Kidney (tissue), 14 donors: ENCODE data around the gene TSSK3. TPM values are rescaled to one million over a fixed set of nuclear protein-coding genes. Genes with fewer than 3 reads are reported as not detected.
A peak's percentile ranks its signal among the peaks of the same experiment; 100 is the strongest.

Experiments used
- DNase-seq, 5 donors: peaks; one replicate each; pipeline ENCODE4 v3.0.0-alpha.2; 2013 to 2020
- FAIRE-seq: peaks from 2 replicates; lab custom pipeline; 2012; peaks lifted over from hg19 to GRCh38; lab: Jason Lieb, UNC
- H3K27ac ChIP-seq, 2 donors: one replicate each; pipeline ENCODE4 v1.7.0; 2013; ENCODE audit warnings: low read depth in 2 of 2, low read length in 2 of 2, inconsistent platforms in 1 of 2
- H3K27me3 ChIP-seq: one replicate; pipeline ENCODE4 v1.7.1; 2013; ENCODE audit warnings: low read length, inconsistent platforms; ENCODE audit not compliant: control insufficient read depth, insufficient read depth
- H3K36me3 ChIP-seq, 3 donors: one replicate each; pipeline versions ENCODE4 v1.7.0 to v1.7.1; 2013; ENCODE audit warnings: low read length in 3 of 3, control low read depth in 1 of 3, inconsistent platforms in 1 of 3; ENCODE audit not compliant: insufficient read depth in 3 of 3, control insufficient read depth in 2 of 3
- H3K4me1 ChIP-seq, 3 donors: one replicate each; pipeline versions ENCODE4 v1.7.0 to v1.7.1; 2013; ENCODE audit warnings: low read length in 3 of 3, inconsistent platforms in 1 of 3, low read depth in 1 of 3; ENCODE audit not compliant: control insufficient read depth in 2 of 3, insufficient read depth in 2 of 3
- H3K4me3 ChIP-seq, 3 donors: one replicate each; pipeline versions ENCODE4 v1.7.0 to v1.8.1; 2013; ENCODE audit warnings: low read length in 3 of 3, control low read depth in 1 of 3, inconsistent platforms in 1 of 3
- H3K9ac ChIP-seq, 3 donors: one replicate each; pipeline versions ENCODE4 v1.7.0 to v1.7.1; 2013; ENCODE audit warnings: low read length in 3 of 3, control low read depth in 1 of 3, inconsistent platforms in 1 of 3
- H3K9me3 ChIP-seq, 3 donors: one replicate each; pipeline versions ENCODE4 v1.7.0 to v1.7.1; 2013; ENCODE audit warnings: low read length in 3 of 3, control low read depth in 1 of 3, inconsistent platforms in 1 of 3; ENCODE audit not compliant: control insufficient read depth in 2 of 3, insufficient read depth in 1 of 3
- intact Hi-C: fragments of 100-400 bp; cut with DNase I; formaldehyde crosslinking; loops from one replicate; pipeline ENCODE4 v1.11.1; 2022
- polyA plus RNA-seq: library from polyadenylated mRNA; stranded (reverse); fragments of 350-450 nt; fragmentation: Illumina TruSeq; extraction: RNeasy Lipid Tissue Mini Kit (QIAGEN cat#74804); gene quantifications from one replicate; pipeline ENCODE4 v1.2.3, GENCODE V29; 2014; ENCODE audit warnings: low read depth, low replicate concordance; ENCODE audit not compliant: insufficient read depth
- total RNA-seq: library from RNA; stranded (reverse); fragmentation: NEBNext Ultra II Directional; extraction: Animal tissue kit (Norgen Biotek cat#: 25700); gene quantifications from one replicate; pipeline ENCODE4 v1.2.1, GENCODE V29; 2021
- TF ChIP-seq, protein P1 (sequence below): IDR thresholded peaks from 3 replicates; pipeline ENCODE4 v1.5.1; 2012; ENCODE audit warnings: mild to moderate bottlenecking, moderate library complexity, borderline replicate concordance; ENCODE audit not compliant: insufficient read depth; ENCODE audit errors: extremely low read depth
- donor health status: control.
- donor health status: control.
- donor health status: control.
- donor health status: control.
- donor health status: control.
- donor health status: DM: yes; HTN: yes; CAD: no.
- donor health status: Normal renal cell carcinoma (clear cell type).

The TSSK3 gene
- total and polyA plus RNA-seq, 2 donors from 2014 or later = 4.3 TPM; not detected in 1

DNA sequence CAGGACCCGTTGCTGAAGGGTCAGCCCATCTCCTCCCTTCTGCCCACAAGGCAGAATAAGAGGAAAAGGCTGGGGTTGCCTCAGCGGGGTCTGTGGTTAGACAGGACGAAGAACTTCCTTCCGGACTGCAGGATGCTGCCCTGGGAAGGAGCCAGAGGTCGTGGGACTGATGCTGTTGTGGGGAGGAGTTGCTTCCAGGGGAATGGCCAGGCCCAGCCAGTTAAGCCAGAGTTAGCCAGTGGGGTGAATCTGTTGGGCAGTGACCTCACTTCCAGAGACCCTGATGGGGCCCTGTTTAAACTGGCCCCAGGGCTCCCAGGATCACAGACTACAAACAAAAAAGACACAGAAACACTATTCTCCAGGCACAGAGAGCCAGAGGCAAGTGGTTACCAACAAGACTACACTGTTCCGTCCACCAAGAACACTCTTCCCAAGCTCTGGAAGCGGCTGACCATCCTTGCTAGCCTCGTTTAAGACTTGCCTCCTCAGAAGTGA is 13.1 kb upstream of the TSSK3 start:
- TF ChIP-seq, protein P1, sequence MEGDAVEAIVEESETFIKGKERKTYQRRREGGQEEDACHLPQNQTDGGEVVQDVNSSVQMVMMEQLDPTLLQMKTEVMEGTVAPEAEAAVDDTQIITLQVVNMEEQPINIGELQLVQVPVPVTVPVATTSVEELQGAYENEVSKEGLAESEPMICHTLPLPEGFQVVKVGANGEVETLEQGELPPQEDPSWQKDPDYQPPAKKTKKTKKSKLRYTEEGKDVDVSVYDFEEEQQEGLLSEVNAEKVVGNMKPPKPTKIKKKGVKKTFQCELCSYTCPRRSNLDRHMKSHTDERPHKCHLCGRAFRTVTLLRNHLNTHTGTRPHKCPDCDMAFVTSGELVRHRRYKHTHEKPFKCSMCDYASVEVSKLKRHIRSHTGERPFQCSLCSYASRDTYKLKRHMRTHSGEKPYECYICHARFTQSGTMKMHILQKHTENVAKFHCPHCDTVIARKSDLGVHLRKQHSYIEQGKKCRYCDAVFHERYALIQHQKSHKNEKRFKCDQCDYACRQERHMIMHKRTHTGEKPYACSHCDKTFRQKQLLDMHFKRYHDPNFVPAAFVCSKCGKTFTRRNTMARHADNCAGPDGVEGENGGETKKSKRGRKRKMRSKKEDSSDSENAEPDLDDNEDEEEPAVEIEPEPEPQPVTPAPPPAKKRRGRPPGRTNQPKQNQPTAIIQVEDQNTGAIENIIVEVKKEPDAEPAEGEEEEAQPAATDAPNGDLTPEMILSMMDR = no peak
- H3K27me3 ChIP-seq = no peaks in the 10 kb centered on the region
- H3K4me1 ChIP-seq = peaks cover 8 to 34% (median 11%) of the 10 kb centered on the region in 3 donors
- FAIRE-seq (no peak), DNase-seq (peak in 1 of 5 donors; percentile 84)
- no peaks in the 10 kb centered on the region for H3K36me3 ChIP-seq
- H3K9me3 ChIP-seq = no peaks in the 10 kb centered on the region
- no peak overlapping the region for H3K9ac ChIP-seq
- H3K4me3 ChIP-seq = no peak overlapping the region
- intact Hi-C loops = no loop called here
- no peak overlapping the region for H3K27ac ChIP-seq

DNA sequence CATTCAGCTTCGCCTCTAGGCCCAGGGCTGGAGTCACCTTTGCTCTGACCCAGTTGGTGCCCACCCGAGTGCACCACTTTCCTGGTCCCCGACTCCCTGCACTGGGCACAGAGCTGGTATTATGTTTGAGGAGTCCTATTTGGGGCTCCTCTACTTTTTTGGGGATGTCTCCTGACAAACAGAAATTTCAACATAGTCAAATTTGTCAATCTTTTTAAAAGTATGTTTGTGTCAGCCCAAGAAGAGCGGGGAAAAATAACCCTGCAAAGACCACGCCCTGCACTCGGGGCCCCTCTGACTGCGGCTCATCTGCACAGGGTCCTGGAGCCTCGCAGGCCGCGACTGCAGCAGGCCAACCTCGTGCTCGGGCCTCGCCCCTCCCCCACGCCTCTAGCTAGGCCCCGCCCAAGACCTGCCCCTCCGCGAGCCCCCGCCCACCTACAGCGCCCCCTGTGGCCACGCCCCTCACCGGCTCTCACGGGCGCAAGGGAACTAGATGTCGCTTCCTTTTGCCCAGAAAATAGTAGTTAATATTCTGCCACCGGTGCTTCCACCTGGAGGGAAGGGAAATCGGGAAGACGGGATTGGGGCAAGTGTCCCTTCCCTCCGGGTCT is 11.4 kb upstream of the TSSK3 start:
- Histone ChIP-seq H3K36me3 (no peaks in the 10 kb centered on the region), H3K9me3 (no peaks in the 10 kb centered on the region), H3K27me3 (no peaks in the 10 kb centered on the region), H3K4me1 (peaks cover 8 to 28% (median 11%) of the 10 kb centered on the region in 3 donors), H3K27ac (peak overlapping the region; percentile 80 to 92), H3K9ac (peak overlapping the region in 1 of 3 donors; percentile 26), H3K4me3 (peak overlapping the region; percentile 66 to 73 (median 67))
- intact Hi-C loops = no loop called here
- FAIRE-seq (no peak), DNase-seq (peak in 1 of 5 donors; percentile 94)
- TF ChIP-seq, protein P1 = peak; percentile 55

DNA sequence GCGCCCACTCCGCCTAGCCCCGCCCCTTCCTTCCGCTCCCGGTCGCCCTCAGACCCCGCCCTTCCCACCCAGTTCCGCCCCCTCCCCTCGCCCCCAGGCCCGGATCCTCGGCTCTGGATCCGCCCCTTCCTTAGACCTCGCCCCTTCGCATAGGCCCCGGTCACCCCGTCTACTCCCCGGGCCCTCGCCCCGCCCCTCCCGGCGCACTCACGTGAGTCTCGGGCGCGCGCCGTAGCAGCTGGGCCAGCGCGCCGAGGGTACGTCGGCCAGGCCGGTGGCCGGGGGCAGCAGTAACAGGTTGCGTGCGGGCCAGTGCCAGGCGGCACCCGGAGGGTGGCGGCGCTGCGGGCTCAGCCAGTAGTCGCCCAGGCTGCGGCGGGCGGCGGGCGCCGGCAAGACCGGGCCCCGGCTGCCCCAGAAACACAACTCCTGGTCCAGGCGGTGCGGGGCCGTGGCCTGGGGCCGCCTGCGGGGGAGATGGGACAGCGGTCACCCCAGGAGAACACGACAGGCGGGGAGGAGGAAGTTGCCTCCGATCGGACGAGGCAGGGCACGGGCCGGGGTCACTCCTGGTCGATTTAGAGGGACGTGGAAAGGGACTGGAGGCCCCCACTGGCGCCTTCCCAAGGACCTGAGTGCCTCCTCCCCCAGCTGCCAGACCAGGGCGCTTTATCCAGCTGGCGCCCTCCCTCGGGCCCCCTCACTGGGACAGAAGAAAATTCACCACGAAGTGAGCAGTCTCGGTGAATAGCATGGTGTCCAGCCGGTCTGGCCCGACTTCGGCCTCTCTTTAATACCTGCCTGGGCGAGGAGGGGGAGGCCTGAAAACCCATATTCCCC is 10.7 kb upstream of the TSSK3 start:
- no peaks in the 10 kb centered on the region for H3K27me3 ChIP-seq
- peak; percentile 97 to 99 (median 98) for DNase-seq
- no peak for FAIRE-seq
- H3K4me3 ChIP-seq = peak overlapping the region; percentile 66 to 73 (median 67)
- peak overlapping the region; percentile 87 to 94 for H3K27ac ChIP-seq
- intact Hi-C loops = no loop called here
- H3K36me3 ChIP-seq = no peaks in the 10 kb centered on the region
- no peaks in the 10 kb centered on the region for H3K9me3 ChIP-seq
- H3K4me1 ChIP-seq = peaks cover 8 to 28% (median 11%) of the 10 kb centered on the region in 3 donors
- TF ChIP-seq, protein P1 = no peak
- H3K9ac ChIP-seq = peak overlapping the region in 2 of 3 donors; percentile 64 to 76
